Inferior parietal cortex (tissue), 1 donor: ENCODE data around the gene KLHL29.

Experiments used
- DNase-seq: peaks from one replicate; pipeline ENCODE4 v3.0.0-alpha.2; 2016; ENCODE audit errors: extremely low spot score

KLHL29 gene

DNA sequence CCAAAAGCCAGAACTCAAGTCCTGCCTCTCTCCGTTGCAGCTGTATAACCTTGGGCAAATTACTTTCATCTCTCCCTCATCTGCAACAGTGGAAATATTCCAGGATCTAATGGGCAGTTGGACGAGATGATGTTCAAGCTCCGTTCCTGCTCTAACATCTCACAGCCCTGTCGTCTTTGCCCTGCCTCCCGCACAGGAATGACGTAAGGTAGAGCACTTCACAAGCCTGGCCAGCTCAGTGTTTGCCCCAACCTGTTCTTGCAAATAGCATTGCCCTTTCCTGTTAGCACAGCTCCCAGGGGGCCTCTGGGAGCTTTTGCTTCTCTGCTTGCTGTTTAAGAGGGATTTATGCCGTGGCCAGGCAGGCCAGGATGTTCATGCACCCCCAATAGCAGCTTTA is 107.9 kb downstream of the KLHL29 start:
- no peak for DNase-seq

DNA sequence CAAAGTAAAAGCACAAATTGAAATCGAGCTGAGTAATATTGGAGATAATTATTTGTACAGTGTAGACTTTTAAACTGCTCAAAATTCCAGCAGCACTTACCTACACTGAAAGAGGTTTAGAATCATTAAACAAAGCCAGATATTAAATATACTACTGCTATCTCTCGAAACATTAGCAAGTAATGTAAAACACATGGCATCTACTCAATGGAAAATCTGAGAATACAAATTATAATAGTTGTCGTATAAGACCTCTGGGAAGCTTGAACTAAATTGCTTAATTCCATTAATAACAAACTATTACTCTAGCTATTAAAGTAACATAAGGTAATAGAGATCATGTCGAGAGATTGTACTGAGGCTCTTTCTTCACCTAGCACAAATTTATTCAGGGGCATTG is 108.9 kb downstream of the KLHL29 start:
- no peak for DNase-seq

DNA sequence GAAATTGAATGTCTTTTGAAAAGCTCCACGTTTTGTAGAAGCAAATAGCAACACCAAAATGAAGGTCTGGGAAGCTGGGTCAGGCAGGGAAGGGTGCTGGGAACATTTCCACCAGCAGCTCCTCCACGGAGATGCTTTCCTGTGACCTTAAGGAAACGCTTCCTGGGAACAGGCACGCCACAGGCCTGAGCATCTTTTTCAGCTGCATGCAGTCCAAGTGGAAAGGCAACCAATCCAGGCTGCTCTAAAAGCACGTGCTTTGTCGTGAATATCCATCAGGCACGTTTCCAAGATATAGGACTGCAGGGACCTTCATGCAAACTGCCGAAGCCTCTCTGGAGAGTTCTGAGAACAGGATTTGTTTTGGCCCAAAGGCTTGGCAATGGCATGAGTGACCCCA is 109.3 kb downstream of the KLHL29 start:
- DNase-seq: no peak

DNA sequence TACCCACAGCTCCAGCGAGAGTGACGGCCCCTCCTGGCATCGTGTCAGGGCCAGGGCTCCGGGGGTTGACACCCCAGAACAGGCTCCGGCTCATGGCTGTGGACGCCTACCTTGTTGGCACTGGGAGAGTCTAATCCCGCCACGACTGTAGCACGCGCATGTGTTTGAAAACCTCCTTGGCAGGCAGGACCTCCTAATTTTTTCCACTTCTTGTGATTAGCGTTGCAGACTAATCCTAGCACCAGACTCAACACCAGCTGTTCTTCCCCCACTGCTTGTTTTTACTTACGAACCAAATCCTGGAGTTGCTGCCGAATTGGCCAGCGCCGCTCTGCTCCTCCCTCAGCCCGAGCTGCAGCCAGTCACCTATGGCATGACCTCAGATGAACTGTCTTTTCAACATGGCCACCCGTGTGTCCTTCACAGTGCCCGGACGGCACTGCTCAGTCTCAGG is 110.7 kb downstream of the KLHL29 start:
- DNase-seq: no peak

DNA sequence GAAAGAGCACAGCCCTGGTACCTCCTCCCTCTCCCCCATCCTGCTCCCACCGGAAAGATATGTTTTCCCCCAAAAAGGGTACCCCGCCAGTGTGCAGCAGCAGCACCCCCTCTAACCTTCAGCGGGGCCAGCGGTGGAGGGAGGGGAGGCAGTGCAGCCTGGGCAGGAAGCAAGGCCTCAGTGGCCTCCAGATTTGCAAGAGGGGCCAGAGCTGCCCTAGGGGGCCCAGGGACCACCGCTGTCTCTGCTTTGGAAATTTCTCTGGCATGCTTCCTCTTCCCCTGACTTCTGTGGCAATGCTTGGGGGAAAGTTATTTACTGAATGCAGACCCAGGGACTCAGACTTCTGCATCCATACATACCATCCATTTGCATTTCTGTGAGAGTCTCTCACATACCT is 111.5 kb downstream of the KLHL29 start:
- no peak for DNase-seq

DNA sequence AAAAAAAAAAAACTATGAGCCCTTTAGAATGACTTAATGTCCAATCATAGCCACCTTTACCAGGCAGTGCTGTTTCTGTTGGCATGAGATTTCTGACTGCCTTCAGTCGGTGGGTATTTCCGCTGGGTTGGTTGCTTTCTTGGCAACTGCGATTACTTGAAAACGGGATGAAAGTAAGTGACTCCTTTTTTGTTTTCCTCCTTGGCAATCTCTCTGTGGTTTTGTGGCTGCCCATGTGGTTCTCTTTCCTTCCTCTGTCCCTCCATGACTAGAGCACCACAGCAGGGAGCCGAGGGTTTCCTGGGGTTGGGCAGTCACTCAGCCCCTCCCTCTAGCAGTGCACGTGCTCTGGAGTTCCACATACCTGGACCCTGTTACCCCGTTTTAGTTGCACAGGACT is 112.1 kb downstream of the KLHL29 start:
- DNase-seq: no peak

DNA sequence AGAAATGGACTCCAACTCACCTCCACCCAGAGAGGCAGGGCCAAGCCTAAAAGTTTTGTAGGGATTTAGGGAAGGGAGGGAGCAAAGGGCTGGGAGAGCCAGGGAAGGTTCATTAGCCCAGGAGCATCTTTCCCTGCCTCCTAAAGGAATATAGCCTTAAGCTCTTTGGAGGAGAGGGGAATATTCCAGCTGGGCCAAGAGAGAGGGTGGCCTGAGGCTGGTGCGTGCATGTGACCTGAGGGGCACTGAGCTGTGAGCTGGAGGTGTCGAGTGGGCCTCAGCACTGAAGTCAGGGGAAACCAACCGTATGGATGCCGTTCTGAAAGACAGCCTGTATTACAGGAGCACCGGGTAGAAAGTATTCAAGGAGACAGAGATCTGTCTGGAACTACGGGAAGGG is 112.6 kb downstream of the KLHL29 start:
- DNase-seq: no peak

DNA sequence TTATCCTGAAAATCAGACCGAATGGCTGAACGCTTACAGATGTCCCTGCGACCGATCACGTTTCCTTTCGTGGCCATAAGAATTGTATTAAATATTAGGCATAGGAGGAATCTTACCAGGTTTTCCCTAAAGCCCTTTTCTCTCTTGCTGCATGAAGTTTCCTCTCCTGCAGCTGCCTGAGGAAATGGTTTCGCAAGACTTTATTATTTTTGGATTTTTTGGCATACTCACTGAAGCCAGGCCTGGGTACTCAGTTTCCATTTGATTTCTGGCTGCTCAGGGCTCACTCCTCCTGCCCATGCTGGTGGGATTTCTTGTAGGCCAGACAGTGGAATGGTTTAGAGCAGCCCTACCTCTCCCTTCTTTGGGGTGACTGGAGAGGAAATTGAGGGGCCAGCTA is 114.0 kb downstream of the KLHL29 start:
- DNase-seq: no peak

DNA sequence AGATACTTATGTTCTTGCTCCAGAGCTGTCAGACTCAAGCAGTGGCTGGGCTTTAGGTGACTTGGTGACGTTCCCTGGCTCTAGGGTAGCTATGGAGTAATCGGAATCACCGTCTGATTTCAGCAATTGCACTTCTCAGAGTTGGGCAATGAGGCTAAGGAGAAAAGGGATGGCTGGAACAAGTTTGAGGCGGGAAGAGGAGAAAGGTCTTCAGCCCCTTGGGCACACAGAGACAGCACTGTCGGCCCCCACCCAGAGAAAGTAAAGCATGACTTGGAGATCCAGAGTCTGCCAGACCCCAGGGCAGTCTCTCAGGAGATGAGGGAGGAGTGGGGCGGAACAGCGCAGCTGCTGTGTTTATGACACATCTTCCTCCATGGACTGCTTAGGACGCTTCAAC is 114.5 kb downstream of the KLHL29 start:
- DNase-seq: no peak

DNA sequence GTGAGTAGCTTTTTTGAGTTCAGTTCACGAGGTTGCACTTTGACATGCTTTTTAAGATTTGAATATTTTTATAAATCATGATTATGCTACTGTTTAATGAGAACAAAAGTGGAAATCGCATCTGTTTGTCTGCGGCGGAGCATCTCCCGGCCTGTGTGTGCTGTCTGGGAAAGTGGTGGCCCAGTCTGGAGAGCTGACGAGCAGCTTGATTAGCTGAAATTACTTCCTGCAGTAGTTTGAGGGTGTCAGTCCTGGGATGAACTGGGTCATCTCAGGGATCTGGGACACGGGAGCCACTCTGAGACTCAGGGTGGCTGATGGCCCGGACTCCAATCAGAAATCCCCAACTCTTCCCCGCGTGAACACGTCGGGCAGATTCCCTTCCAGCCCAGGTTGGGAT is 115.9 kb downstream of the KLHL29 start:
- DNase-seq: no peak

DNA sequence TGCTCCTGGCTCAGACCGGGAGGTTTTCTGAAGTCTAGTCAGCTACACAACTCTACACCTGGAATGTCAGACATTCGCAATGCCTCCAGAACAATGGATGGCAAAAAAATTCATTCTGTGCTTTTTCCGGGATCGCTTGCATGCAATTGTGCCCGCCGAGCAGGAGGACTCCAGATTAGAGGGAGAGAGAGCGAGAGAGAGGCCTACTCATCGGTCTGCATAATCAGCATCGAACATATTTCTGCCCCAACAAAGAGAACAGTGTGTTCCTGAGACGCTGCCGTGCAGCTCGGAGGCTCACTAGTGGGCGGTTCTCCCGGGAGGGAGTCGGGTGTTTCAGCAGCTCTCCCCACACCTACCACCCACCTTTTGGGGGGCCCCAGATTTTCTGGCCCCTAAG is 117.1 kb downstream of the KLHL29 start:
- DNase-seq: peak; percentile 79

DNA sequence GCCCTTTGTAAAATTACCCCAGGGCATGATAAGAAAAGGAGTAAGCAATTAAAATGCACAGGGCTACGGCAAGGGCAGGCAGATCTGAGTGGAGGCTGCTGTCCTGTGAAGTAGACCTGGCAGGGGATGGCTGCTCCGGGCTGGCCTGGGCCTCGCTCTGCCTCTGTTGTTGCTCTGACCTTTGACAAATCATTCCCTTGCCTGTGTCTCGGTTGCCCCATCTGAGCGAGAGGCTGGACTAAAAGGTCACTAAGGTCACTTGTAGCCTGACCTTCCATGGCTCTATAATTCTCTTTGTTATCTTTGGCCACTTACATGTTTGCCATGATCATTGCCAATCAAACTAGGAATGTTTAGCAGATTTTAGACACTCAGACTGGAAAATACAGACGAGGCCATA is 118.1 kb downstream of the KLHL29 start:
- no peak for DNase-seq

DNA sequence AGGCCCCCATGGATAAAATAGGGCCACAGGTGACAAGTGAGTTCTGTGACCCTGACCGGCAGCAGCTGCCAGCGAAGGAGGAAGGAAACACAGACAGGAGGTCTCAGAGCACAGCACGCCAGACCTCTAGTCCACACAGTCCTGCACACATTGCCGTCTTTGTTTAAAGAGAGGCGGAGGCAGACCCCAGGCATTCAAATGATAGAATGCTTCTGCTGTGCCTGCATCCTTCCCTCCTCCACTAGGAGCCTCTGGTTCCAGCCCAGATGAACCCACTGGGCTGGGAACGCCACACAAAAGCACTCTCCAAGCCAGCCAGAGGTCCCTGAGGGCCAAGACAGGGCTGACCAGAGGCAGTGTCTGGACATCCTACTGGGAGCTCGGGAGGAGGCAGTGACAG is 118.7 kb downstream of the KLHL29 start:
- DNase-seq: no peak

DNA sequence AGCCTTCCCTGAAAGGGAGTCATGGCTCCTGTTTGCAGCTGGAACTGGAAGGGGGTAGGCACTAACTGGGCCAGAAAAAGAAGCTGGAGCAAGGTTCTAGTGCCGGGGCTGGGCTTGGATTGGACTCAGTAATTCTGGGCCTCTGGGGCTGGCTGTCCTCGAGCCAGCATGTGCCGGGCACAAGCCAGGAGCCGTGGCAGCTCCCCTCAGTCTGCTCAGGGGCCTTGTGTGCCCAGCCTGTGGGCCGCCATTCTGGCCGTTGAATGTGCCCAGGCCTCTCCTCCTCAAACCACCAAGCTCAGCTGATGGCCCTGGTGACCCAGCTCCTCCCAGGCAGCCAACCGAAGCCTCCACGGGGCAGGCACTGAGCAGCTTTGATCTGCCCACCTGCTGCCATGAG is 119.6 kb downstream of the KLHL29 start:
- no peak for DNase-seq

DNA sequence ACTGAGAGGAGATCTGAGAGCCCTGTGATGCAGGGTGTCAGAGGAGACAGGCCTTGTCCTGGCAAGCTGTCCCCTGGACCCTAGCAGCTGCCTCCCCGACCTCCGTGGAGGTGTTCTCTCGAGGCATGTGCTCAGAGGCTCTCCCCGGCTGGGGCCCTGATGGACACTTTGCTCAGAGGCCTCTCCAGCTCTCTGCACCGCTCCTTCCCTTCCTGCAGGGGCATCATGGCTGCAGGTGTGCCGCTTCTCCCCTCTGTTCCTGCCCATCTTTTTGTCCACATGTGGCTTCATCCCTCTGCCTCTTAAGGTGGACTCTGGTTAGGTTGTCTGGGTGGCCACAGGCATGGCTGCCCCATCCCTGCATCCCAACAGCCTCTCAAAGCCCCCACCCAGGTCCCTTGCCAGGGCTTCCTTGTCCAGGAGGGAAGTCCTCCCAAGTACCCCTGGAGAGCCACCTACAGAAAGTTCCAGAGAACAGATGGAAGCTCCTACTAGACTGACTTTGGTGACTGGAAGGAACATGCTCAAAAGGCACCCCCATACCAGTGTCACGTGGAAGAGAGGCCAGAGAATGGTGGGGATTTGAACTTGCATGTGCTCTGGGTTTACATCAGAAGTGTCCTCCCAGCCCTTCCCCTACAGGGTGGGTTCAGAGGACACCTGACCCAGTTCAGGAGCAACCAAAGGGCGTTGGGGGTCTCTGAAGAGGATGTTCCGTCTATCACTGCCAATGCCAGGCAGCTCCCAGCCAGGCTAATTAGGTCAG is 120.4 kb downstream of the KLHL29 start:
- DNase-seq: no peak

DNA sequence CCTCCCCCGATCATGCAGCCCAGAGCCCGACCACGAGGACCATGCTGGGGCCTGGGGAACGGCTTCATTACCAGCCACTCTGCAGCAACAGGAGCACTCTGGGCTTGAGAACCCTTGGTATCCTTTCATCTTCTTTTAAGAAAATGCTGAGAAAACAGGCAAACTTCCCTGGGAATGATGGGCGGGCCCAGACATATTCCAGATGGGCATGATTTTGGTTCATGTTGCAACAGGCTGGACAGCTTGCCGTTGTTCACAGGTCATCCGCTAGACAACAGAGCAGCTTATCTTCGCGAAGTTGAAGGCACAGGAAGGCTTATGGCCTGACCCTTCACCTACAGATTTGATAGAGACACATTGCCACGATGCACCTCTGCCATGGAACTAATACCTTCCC is 121.0 kb downstream of the KLHL29 start:
- DNase-seq: no peak

DNA sequence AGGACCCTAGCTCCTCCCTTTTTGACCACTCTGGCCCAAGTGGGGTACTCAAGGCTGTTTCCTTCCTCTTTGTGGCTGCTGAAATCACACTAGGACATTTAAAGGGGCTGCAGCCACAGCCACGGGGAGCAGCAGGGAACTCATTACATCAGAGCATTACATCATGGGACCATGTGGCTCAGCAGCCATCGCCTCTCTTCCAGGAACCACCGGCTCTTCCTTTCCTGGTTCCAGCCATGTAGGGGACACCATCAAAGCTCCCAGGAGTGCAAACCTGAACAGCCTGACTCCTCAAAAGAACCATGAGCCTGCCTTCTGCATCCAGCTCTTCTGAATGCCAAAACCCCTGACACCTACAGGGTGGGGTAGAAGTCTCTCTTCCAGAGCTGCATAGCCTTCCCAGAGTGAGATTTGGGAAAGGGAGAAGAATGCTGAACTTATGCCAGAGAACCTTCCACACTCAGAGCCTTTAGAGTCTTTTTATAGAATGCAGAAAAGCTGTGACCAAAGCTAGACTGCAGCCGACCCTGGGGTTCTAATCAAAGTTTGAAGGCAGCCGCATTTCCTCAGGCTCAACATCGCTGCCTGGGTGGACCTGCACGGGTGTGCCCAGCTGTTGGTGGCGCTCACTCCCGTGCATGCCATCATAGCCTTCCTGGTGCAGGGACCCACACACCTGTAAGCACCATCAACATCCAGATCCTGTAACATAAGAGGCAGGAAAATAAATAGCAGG is 121.7 kb downstream of the KLHL29 start:
- no peak for DNase-seq

DNA sequence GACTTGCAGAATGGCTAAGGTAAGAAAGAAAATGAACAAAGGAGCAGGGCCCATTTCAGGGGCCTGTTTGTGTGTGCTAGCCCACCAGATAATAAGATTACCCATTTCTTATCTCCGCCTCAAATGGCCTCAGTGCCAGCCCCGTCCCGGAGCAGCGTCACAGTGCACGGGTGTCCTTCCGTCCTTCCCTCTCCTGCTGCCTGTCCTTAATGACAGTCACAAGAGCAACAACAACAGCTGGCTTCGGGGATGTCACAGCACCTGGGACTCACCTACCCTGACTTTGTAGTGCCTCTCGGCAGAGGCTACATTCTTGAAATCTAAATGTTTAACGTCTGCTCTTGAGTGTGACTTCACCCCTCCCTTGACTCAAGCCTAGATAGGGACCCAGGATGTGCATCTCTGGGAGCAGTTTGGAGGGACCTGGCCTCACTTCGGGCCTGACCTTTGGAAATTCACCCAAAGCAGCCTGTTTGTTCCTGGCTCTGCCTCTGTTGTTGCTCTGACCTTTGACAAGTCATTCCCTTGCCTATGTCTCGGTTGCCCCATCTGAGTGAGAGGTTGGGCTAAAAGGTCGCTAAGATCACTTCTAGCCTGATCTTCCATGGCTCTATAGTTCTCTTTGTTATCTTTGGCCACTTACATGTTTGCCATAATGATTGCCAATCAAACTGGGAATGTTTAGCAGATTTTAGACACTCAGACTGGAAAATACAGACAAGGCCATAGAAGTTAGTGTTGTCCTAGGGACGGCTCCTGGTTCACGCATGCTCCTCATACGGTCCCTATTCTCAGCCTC is 122.5 kb downstream of the KLHL29 start:
- no peak for DNase-seq

DNA sequence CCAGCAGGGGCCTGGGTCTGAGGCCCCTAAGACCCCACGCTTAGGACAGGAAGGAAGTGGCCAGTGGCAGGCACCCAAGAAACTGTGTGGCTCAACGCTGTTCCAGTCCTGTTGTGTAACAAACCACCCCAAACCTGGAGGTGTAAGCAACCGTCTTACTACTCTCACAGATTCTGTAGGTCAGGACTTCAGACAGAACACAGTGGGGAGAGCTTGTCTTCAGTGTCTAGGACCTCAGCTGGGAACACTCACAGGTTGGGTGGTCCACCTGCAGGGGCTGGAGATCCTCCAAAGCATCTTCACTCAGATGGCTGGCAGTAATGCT is 123.0 kb downstream of the KLHL29 start:
- no peak for DNase-seq

DNA sequence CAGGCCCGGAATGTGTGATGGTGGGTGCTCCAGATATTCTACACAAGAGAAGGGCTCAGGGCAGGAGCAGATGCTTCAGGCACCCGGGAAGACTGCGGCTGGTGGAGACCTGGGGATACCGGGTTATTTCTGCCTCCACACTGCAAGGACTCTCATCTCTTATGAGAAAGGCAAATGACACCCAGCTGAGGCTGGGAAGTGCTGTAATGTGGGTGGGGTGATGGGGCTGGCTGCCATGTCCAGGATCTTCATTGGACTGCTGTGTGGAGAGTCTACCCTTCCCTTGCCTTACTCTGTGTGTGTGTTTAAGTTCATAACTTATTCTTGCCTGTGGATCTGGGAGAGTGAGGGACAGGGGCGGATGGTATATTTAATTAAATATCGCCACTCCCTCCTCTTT is 124.1 kb downstream of the KLHL29 start:
- DNase-seq: no peak

DNA sequence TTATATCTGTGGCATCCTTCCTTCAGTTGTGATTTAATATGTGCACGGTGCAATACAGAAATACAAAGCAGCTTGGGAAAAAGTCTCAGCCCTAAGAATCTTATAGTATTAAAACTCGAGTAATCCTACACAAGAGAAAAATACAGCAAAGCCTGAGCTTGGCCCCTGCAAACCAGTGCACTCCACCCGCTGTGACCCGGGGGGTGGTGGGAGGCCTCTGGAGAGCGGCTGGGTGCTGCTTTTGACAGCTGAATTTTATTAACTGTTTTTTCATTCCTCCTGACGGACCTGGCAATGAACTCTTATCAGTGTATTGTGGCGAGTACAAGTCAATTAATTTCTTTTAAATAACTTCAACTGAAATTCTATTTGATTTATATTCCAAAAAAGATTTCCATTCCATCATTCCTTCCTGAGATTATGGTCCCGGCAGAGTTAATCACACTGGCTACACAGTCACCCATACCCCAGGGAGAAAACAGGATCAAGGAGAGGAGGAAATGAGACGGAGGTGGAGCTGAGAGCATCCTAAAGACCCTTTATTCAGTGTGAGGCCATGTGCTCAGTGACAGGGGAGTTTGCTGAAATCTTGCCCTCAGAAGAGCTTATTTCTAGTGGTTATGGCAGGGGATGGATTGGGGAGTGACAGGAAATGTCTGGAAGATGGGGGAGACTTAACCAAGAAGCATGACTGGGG is 124.8 kb downstream of the KLHL29 start:
- DNase-seq: no peak

DNA sequence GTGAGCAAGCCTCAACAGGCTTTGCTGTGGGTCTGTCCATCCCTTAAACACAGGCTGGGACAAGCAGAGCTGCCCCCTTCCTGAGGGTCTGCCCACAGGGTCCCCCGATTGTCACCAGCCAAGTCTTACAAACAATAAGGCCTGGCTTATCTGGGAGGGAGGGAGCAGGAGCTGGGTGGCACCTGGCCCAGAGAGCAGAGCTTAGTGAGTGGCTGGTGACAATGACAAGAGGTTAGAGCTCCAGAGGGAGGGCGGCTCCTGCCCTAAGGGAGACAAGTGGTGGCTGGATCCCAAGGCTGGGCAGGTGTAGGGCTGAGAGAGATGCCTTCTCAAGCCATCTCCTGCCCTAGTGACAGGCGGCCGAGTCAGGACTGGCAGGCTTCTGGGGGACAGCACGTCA is 125.5 kb downstream of the KLHL29 start:
- DNase-seq: no peak
